GM20431 (cell line): Measurements from ENCODE around the gene SPATS2L.

Experiments used
- in situ Hi-C: fragments of 300-500 bp; cut with MseI, MboI; formaldehyde crosslinking; loops from one replicate; pipeline ENCODE4 v1.15.0; 2020; ENCODE audit warnings: low sequenced_read_pairs; ENCODE audit not compliant: unreplicated experiment

SPATS2L gene

DNA sequence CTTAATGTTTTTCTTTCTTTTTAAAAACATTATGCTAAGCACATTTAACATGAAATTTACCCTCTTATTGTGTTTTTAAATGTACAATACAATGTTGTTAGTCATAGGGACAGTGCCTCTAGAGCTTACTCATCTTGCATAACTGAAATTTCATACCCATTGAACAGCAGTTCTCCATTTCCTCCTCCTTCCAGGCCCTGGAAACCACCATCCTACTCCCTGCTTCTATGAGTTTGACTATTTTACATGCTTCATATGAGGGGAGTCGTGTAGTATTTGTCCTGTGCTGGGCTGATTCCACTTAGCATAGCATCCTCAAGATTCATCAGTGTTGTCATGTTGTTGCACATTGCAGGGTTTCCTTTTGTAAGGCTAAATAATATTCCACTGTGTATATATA is 92.6 kb downstream of the SPATS2L start:
- in situ Hi-C loops = no loop called here

DNA sequence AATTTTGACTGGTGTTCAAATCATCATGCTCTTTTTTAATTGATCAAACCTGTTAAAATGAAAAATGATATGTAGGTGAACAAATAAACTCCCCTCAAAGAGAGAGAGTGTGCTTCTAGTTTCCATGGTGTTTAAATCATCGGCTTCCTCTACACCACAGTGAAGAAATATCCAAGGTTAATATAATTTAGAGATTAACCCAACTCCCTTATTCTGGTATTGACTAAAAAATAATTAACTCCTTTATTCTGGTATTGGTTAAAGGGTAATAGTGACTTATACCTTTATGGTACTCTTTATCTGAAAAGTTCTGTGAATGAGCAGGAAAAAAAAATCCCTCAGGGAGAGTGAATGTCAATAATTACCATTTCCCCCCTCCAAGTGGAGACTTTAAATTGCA is 93.1 kb downstream of the SPATS2L start:
- in situ Hi-C loops = no loop called here

DNA sequence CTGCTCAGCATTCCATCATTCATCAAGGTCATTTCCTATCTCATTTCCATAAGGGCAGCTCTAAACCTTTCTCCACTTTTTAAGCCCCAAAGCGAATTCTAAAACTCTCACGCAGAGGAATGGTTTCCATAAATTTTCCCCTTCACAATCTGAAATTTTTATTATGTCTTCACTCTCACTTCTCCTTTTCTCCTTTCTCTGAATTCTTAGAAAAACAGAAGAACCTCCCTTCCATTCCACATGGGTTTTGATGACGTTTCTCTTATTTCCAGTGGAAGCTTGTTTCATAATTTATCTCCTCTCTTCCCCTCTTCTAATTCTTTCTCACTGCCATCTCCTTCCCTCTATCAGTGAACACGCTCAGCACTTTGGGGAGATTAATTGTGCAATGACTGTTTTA is 97.3 kb downstream of the SPATS2L start:
- in situ Hi-C loops = no loop called here

DNA sequence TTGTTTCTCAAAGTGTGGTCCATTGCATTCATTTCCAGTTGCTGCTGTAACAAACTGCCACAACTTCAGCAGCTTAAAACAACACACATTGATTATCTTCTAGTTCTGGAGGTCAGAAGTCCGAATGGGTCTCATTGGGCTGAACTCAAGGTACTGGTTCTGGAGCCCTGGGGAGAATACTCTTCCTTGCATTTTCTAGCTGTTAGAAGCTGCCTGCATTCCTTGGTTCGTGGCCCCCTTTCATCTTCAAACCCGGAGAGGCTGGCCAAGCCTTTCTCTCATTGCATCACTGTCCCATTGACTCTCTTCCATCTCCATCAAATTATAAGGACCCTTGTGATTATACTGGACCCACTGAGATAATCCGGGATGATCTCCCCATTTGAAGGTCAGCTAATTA is 98.1 kb downstream of the SPATS2L start:
- in situ Hi-C loops = no loop called here

DNA sequence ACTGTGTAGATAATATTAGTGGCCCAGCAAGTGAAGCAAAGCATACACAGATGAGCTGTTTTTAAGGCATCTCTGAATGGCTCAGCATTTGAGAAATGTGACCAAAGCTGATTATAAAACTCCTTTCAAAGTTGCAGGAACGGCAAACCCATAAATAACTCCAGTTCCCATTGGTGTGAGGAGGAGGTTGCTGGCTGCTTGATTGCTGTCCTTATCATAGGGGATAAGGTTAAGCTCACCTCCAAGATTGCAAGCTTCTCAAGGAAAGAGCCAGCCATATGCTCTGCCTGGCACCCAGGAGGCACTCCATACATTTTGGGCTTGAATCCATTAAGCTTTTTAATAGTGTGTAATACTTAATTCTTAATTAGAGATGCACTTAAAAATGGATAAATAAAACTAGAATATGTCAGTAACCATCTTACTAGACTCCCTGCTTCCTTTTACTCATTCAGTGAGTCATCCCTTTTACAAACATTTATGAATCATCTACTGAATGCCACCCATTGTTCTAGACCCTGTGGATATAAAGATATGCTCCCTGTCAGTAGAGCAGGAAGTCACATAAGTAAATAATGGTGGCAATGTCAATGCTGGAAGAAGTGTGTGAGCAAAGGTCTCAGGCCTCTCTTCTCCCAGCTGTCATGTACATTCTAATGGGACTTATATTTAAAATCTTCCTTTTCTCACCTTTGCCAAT is 99.3 kb downstream of the SPATS2L start:
- in situ Hi-C loops = no loop called here

DNA sequence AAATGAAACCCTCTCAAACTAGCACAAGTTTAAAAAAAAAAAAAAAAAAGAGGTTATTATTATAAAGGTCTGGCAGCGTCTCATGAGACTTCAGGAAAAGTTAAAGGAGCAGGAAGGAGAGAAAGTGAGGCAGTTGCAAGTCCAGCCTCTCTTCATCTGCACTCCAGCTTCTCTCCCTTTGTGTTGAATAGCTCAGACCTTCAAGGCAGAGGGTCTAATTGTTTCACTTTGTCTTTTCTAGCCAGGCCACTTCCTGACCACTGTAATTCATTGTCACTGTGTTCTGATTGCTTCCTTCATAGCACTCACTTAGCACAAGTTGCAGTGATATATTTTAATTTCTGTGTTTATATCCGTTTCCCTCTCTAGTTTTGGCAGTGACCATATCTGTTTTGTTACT is 99.9 kb downstream of the SPATS2L start:
- in situ Hi-C loops = no loop called here

DNA sequence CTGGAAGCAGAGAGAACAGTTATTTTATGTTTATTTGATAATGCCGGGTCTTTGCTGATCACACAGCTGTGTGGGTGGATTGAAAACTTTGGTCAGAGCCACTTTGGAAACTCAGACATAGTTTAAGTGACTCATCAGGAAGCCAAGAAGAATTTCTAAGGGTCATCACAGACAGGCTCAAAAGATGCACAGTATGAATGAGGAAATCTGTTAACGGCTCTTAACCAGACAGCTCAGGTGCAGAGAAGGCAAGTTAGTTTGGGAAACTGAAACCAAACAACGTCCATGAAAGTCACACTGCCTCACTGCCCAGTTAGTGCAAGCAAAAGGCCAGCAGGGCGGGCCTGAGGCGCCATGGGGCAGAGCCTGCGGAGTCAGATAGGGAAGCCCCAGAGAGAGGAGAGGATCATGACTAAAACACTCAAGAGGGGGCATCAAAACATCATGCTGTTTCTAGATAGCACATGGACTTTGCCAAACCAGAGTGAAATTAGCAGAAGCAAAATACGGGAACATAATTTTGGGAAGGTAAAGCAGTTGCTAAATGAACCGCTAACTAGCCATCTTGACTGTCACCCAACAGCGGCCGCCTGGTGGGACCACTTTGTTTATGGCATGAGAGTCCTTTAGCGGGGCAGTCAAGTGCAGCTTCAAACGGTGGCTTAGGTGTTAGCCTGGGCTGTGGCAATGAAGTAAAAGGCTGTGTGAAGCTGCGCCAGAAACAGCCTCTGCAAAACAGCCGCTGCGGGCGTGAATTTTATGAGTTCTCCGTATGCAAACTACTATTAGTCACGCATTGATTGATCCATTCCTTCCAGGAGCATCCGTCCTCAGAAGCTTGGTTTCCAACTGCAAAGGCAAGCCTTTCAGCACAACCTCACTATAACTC is 102.2 kb downstream of the SPATS2L start:
- in situ Hi-C loops = no loop called here

DNA sequence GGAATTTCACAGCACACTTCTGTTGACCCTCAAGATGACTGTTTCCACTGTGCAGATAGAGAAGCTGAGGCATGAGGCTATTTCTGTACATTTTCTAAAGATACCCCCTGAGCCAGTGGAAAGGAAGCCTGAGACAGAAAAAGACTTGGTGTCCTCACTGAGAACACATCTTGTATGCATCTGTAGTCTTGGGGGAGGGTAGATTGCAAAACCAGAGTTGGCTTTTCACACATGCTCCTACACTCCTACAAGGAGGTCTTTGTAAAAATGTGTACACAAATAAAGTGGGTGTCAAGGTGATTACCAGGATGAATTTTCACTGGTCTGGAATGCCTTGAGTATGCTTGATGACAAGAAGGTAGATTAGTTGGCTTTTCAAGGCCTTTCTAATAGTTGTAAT is 105.3 kb downstream of the SPATS2L start:
- in situ Hi-C loops = no loop called here

DNA sequence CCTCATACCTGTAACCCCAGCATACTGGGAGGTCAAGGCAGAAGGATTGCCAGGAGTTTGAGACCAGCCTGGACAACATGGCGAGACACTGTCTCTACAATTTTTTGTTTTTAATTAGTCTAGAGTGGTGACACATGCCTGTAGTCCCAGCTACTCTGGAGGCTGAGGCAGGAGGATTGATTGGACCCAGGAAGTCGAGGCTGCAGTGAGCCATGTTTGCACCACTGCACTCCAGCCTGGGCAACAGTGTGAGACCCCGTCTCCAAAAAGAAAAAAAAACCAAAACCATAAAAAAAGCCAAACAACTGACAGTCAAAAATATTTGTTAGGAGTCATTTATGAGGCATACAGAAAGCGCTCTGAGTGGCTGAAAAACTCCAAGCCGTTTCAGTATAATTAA is 107.9 kb downstream of the SPATS2L start:
- in situ Hi-C loops = no loop called here

DNA sequence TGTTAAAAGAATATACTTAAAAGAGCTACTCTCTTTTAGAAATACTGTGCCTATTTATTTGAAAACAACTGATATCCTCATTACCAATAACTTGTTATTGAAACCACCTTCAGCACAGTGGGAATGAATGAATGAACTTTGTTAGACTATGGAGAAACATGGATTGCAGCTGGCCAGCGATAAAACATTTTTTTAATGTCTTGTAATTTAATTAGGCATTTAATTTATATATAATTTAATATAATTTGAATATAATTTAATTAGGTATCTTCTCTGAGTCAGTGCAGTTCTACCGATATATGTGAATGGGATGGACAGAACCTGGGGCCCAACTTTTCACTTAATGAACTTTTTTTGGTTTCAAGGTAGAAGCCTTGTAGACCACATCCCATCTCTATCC is 109.0 kb downstream of the SPATS2L start:
- in situ Hi-C loops = no loop called here

DNA sequence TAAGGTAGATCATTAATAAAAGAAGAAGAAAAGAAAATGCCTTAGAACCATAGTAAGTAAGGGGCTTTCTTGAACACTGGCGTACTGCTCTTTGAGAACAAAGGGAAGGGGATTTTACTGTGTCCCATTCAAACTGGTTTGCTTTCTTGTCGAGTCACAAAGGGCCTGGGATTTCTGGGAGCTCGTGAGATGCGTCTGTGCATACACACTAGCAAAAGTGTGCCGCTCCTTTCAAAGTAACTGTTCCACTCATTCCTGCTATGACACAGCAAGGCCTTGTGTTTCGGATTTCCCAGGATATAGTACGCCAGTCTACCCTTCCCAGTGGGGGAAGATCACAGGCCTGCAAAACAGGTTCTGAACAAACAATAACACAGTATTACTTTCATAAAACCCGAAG is 110.4 kb downstream of the SPATS2L start:
- in situ Hi-C loops = no loop called here

DNA sequence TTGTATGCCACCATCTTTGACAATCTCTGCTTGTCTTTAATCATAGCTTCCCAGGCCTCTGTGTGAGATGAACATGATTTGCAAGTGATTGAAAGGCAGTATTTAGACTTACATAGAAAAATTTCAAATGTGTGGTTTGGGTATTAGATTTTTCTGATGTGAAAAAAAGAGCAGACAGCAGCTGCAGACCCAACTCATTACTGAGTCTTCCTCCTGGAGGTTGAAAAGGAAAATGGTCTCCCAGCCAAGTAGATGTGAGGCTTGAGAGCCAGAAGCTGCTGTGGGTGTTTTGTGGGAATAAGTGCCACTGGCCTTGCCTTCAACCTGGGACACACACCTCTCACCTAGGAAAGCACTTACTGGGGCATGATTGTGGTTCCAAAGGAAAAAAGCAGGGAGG is 110.9 kb downstream of the SPATS2L start:
- in situ Hi-C loops = no loop called here

DNA sequence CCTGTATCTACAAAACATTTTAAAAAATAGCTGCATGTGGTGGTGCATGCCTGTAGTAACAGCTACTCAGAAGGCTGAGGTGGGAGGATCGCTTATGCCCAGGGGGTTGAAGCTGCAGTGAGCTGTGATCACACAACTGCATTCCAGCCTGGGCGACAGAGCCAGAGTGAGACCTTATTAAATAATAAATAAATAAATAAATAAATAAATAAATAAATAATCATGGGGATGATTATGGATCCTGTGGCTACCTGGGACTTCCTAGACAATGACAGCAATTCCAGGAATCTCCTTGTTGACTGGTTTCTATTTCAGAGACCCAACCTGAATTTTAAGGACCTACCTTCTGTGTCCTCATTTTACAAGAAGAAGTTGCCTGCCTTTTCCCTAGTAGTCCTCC is 111.9 kb downstream of the SPATS2L start:
- in situ Hi-C loops = no loop called here

DNA sequence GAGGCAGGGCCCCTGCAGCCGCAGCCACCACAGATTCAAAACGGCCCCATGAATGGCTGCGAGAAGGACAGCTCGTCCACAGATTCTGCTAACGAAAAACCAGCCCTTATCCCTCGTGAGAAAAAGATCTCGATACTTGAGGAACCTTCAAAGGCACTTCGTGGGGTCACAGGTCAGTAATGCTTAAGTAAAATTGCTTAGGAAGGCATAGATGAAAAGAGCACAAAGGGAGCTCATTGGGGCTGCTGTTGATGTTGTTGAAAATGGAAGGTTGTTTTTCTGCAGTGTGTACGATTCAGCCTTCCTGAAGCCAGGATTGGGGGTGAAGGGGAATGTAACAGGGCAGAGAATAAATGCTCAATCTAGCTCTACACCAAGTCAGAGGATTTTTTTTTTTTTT is 112.8 kb downstream of the SPATS2L start:
- in situ Hi-C loops = no loop called here

DNA sequence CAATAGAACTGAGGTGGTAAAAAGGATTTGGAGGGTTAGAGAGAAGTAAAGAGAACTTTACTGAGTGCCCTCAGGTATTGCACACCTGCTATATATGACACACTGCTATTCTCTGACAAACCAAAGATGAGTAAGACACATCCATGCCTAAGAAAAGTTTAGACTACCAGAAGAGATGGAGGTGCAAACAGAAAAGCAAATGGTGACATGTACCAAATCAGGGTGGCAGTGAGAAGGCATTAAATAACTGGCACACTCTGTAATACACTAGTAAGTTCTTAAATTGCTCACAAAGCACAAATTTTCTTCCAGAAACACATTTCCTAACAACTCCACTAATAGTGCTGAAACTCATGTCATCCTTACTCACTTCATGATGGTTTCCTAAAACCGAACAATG is 114.8 kb downstream of the SPATS2L start:
- in situ Hi-C loops = no loop called here

DNA sequence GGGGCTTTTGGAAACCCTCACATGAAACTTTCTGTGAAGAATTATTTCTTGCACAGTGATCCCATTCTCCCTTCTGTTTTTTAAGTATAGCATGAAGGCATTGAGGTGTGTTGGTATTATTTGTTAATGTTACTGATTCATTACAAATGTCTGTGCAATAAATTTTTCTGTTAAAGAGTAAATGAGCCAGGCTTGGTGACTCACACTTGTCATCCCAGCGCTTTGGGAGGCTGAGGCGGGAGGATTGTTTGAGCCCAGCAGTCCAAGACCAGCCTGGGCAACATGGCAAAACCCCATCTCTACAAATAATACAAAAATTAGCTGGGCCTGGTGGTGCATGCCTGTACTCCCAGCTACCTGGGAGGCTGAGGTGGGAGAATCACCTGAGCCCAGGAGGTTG is 115.6 kb downstream of the SPATS2L start:
- in situ Hi-C loops = no loop called here

DNA sequence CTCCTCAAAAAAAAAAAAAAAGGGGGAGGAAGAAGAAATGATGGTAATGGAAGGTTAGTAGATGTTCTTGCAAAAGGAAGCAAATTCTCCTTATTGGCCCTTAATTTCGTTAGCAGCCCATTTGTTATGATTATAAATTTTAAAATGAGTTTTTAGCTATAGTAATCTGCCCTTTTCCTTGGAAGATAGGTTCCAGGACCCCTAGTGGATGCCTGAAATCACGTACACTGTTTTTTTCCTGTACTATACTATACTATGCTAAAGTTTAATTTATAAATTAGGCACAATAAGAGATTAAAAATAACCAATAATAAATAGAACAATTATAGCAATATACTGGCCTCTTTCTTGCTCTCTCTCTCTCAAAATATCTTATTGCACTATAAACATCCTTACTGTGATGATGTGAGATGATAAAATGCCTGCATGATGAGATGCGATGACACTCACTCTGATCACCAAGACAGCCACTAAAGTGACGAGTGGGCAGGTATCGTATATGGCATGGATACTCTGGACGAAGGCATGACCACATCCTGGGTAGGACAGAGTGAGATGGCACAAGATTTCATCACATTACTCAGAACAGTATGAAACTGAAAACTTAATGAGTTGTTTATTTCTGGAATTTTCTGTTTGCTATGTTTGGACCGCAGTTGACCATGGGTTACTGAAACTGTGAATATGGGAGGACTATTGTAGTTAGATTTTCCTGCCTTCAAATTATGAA is 116.2 kb downstream of the SPATS2L start:
- in situ Hi-C loops = no loop called here

DNA sequence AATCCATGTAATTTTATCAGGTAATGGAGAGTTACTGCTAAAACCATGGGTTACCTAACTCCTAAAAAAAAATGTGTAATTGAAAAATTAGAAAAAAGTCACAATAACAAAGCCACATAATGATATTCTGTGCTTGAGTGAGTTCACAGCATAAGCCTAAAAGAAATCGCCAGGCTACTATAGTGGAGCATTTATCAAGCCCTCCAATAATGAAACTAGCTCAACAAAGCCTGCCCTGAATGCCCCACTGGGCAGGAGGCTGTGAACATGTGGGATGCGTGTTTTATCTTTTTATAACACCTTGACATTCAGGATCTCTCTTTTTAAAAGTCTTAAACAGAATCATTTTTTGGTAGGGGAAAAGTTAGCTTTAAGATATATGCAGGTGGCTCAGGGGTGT is 117.0 kb downstream of the SPATS2L start:
- in situ Hi-C loops = no loop called here

DNA sequence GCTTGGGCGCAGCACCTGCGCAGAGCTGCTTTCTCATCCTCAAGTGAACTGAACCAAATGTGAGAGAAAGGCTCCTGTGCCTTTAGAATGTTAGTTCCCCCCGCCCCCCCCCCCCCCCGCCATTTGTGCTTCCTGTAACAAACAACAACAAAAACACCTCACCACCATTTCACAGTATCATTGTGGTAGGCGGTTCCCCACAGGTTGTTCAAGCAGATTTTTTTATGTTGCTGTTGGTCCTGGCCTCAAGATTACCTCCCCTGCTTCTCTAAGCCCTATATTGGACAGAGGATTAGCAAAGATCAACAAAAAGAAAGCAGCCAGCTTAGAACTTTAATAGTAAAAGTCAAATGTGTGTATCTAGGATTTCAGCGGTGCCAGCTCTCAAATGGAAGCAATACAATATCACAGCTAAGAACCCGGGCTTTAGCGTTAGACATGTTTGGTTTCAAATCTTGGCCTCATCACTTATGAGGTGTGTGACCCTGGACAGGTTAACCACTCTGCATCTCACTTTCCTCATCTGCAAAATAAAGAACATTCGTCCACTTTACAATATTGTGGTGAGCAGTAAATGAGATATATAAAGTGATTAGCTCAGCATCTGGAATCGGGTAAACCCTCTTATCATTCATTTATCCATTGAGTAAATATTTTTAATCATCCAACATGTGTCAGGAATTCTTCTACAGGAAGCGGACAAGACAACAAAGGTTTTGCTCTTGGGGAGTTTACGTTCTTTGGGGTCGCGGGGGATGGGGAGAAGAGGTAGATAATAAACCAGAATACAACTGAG is 118.7 kb downstream of the SPATS2L start:
- in situ Hi-C loops = no loop called here

DNA sequence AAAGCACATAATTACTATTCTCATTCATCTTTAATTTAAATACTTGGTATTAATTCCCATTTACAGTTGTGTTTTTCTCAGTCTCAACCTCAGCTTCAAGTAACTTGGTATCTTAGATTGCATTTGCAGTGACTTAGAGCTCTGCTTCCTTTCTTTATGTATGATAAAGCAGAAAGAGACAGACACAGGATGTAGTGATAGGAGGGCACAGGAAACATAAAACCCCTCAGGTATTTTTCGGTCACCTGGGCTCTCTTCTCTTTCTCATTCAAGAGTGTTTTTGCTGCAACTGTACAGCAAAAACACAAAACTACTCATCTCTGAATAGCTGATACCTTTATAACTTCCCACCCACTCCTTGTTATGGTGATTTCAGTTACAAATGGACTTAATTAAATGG is 120.3 kb downstream of the SPATS2L start:
- in situ Hi-C loops = no loop called here
